ENCODE data around the gene TPST1. TPM values are rescaled to one million over a fixed set of nuclear protein-coding genes. Genes with fewer than 3 reads are reported as not detected.

Gene TPST1
- total RNA-seq, 1 experiment from 2014 or later, result 15.9 TPM

GRCh38 chr7:66238773-66239466 lies 33.8 kb downstream of the TPST1 start:
- H3K4me2 ChIP-seq (ENCODE audit: insufficient read depth, insufficient read length, low read length), result no peak overlapping the region
- WGBS (ENCODE audit: extremely low coverage, insufficient read length, low lambda C conversion rate), result no CpG with 5 or more reads among the region's 5 CpGs

More at GRCh38 chr7:66238773-66239466, 33.8 kb downstream of the TPST1 start:
- H3K9ac ChIP-seq (ENCODE audit: extremely low read depth, insufficient read length, low read length), result no peak overlapping the region
- H2BK5ac ChIP-seq (ENCODE audit: insufficient read length, low read length), result no peak overlapping the region
- peaks cover 0 to 1% (median 0%) of the 10 kb centered on the region in 3 experiments; a peak in 1 of 7 replicates for H3K36me3 Mint-ChIP-seq (ENCODE audit: insufficient read depth in 1 of 3, low read depth in 3 of 3)
- no peak overlapping the region for H4K8ac ChIP-seq (replicated peaks; ENCODE audit: insufficient read length, low read depth, low read length)
- no peaks in the 10 kb centered on the region for H4K20me1 ChIP-seq (ENCODE audit: control insufficient read depth, insufficient read depth, insufficient read length)
- no peak for DNase-seq
- H2AFZ ChIP-seq (ENCODE audit: low read length), result no peak overlapping the region
- no peak overlapping the region for H3K23ac ChIP-seq (ENCODE audit: insufficient read length, low read depth, low read length)
- H3K79me1 ChIP-seq (ENCODE audit: insufficient read depth, low read depth, low read length, poor library complexity, severe bottlenecking), result no peaks in the 10 kb centered on the region
- no peak overlapping the region for H4K91ac ChIP-seq (ENCODE audit: insufficient read length, low read depth, low read length)
- no peaks in the 10 kb centered on the region for H3K27me3 Mint-ChIP-seq (ENCODE audit: low read depth)
- no peak overlapping the region for H3K18ac ChIP-seq (ENCODE audit: insufficient read length, low read depth, low read length)
- H3K56ac ChIP-seq (ENCODE audit: insufficient read length, low read depth, low read length), result no peak overlapping the region
- no peaks in the 10 kb centered on the region for H3K9me3 ChIP-seq (ENCODE audit: control insufficient read depth, low read depth, low read length)
- no peaks in the 10 kb centered on the region for H3K79me2 ChIP-seq (ENCODE audit: insufficient read depth, low read length)
- H3K4ac ChIP-seq (ENCODE audit: low read depth, low read length), result no peak overlapping the region
- no peak overlapping the region for H3K27ac Mint-ChIP-seq
- no peak overlapping the region for H3K4me3 Mint-ChIP-seq
- H2BK15ac ChIP-seq (ENCODE audit: low read depth, low read length), result no peak overlapping the region
- H3K9me3 Mint-ChIP-seq, result peaks cover 0 to 1% of the 10 kb centered on the region in 2 experiments; a peak in 1 of 5 replicates
- no peak overlapping the region for H2BK20ac ChIP-seq (ENCODE audit: low read depth, low read length, poor library complexity, severe bottlenecking)
- no peak overlapping the region for H4K5ac ChIP-seq (ENCODE audit: insufficient read length, low read depth, low read length)
- TF ChIP-seq, protein P1, sequence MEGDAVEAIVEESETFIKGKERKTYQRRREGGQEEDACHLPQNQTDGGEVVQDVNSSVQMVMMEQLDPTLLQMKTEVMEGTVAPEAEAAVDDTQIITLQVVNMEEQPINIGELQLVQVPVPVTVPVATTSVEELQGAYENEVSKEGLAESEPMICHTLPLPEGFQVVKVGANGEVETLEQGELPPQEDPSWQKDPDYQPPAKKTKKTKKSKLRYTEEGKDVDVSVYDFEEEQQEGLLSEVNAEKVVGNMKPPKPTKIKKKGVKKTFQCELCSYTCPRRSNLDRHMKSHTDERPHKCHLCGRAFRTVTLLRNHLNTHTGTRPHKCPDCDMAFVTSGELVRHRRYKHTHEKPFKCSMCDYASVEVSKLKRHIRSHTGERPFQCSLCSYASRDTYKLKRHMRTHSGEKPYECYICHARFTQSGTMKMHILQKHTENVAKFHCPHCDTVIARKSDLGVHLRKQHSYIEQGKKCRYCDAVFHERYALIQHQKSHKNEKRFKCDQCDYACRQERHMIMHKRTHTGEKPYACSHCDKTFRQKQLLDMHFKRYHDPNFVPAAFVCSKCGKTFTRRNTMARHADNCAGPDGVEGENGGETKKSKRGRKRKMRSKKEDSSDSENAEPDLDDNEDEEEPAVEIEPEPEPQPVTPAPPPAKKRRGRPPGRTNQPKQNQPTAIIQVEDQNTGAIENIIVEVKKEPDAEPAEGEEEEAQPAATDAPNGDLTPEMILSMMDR (conservative IDR thresholded peaks at IDR 0.05), result no peak
- no peaks in the 10 kb centered on the region for H3K27me3 ChIP-seq (ENCODE audit: insufficient read depth, low read length)
- H2BK120ac ChIP-seq (ENCODE audit: low read depth, low read length, poor library complexity, severe bottlenecking), result no peak overlapping the region
- H3K27ac ChIP-seq (ENCODE audit: insufficient read length, low read depth, low read length), result no peak overlapping the region
- no peak overlapping the region for H2AK5ac ChIP-seq (ENCODE audit: insufficient read length, low read length)
- H3K4me1 ChIP-seq (ENCODE audit: insufficient read depth, low read length), result no peaks in the 10 kb centered on the region
- H3K14ac ChIP-seq (ENCODE audit: insufficient read depth, low read length), result no peak overlapping the region
- H3T11ph ChIP-seq (ENCODE audit: low read length), result no peak overlapping the region
- H3K23me2 ChIP-seq (ENCODE audit: insufficient read length, low read depth, low read length, poor library complexity, severe bottlenecking), result no peaks in the 10 kb centered on the region
- H2BK12ac ChIP-seq (ENCODE audit: insufficient read length, low read depth, low read length), result no peak overlapping the region
- peaks cover 7 to 13% of the 10 kb centered on the region in 2 experiments; a peak in 3 of 4 replicates for H3K4me1 Mint-ChIP-seq
